ENCODE measurements around the gene OR1G1. TPM values are rescaled to one million over a fixed set of nuclear protein-coding genes. Genes with fewer than 3 reads are reported as not detected.
"Not testable (repeated sequence)": the region's sequence is repeated elsewhere in the genome, so short reads cannot be mapped to it uniquely, and the experiment has no call there.

The OR1G1 gene
- total RNA-seq, result not detected

- H3K4me3 ChIP-seq (ENCODE audit: low read depth, poor library complexity, severe bottlenecking), result no peak within 1 kb of the TSS
- TF ChIP-seq POLR2A (IDR thresholded peaks at IDR 0.05) (no peak), CTCF (IDR thresholded peaks at IDR 0.05) (no peak)
- WGBS, 2 donors, result 80 to 88% methylated on average over 2 of the region's 2 CpGs
- intact Hi-C loops (cut with DNase I; ENCODE audit: low total_unique reads), result no loop called here
- no peak for DNase-seq (ENCODE audit: low spot score in 2 of 2)
Observed at GRCh38 chr17:3127451-3127850, at the start of gene OR1G1. Gene OR1G1 (minus strand): TSS chr17:3127551. CDS start chr17:3127551, 0 bp downstream.

GRCh38 chr17:3167574-3167973 is 40.2 kb upstream of the OR1G1 start:
- intact Hi-C loops (cut with DNase I; ENCODE audit: low total_unique reads), result no loop called here
- DNase-seq (ENCODE audit: low spot score in 2 of 2), result no peak
- H3K4me3 ChIP-seq (ENCODE audit: low read depth, poor library complexity, severe bottlenecking), result no peak overlapping the region
- WGBS, 2 donors, result 74 to 80% methylated on average over 5 of the region's 5 CpGs
- no peak for TF ChIP-seq CTCF (IDR thresholded peaks at IDR 0.05)
- no peak for TF ChIP-seq POLR2A (IDR thresholded peaks at IDR 0.05)

GRCh38 chr17:3157218-3157617 is 29.9 kb upstream of the OR1G1 start:
- WGBS, 2 donors, result 80 to 89% methylated on average over 1 of the region's 1 CpG
- no peak overlapping the region for H3K4me3 ChIP-seq (ENCODE audit: low read depth, poor library complexity, severe bottlenecking)
- TF ChIP-seq POLR2A (IDR thresholded peaks at IDR 0.05), result no peak
- no peak for TF ChIP-seq CTCF (IDR thresholded peaks at IDR 0.05)
- intact Hi-C loops (cut with DNase I; ENCODE audit: low total_unique reads), result no loop called here
- DNase-seq (ENCODE audit: low spot score in 2 of 2), result no peak

- 74 to 83% methylated on average over 3 of the region's 3 CpGs for WGBS, 2 donors
- H3K4me3 ChIP-seq (ENCODE audit: low read depth, poor library complexity, severe bottlenecking); DNase-seq (ENCODE audit: low spot score in 2 of 2); intact Hi-C loops (cut with DNase I; ENCODE audit: low total_unique reads): not testable (repeated sequence)
Observed at GRCh38 chr17:3137494-3137893, 10.1 kb upstream of the OR1G1 start.

- intact Hi-C loops (cut with DNase I; ENCODE audit: low total_unique reads), result no loop called here
- no peak for TF ChIP-seq POLR2A (IDR thresholded peaks at IDR 0.05)
- TF ChIP-seq CTCF (IDR thresholded peaks at IDR 0.05), result no peak
- DNase-seq (ENCODE audit: low spot score in 2 of 2), result no peak
- no peak within 1 kb of the TSS for H3K4me3 ChIP-seq (ENCODE audit: low read depth, poor library complexity, severe bottlenecking)
- WGBS, 2 donors, result 58 to 83% methylated on average over 3 of the region's 3 CpGs
Observed at GRCh38 chr17:3104322-3104721, 23.0 kb downstream of the OR1G1 start, which contains the start of gene OR1D2. Gene OR1D2 (minus strand): TSS chr17:3104422. CDS start chr17:3092996, 11,426 bp downstream.

Other genes with a start within 250 kb of the OR1G1 start
- not detected for gene OR1D5, start 63.9 kb downstream of the OR1G1 start, total RNA-seq
- gene OR1D2, start 23.1 kb downstream of the OR1G1 start, total RNA-seq, result not detected
- gene OR1A2, start 70.0 kb upstream of the OR1G1 start, total RNA-seq, result not detected
- not detected for gene OR1A1, start 80.1 kb upstream of the OR1G1 start, total RNA-seq
- not detected for gene OR3A1, start 170.8 kb upstream of the OR1G1 start, total RNA-seq

Measured in lower leg skin (tissue), 4 donors.